Stimulated activated CD8-positive, alpha-beta memory T cell treated with anti-CD3 and anti-CD28 coated beads, Interleukin-7, amount 100 ng/mL, for 24 hours (primary cell): Measurements from ENCODE around the gene ACSL5.

Experiments used
- DNase-seq: peaks from one replicate; pipeline ENCODE4 v3.0.0-alpha.2; 2020; ENCODE audit warnings: low read depth

The ACSL5 gene, protein sequence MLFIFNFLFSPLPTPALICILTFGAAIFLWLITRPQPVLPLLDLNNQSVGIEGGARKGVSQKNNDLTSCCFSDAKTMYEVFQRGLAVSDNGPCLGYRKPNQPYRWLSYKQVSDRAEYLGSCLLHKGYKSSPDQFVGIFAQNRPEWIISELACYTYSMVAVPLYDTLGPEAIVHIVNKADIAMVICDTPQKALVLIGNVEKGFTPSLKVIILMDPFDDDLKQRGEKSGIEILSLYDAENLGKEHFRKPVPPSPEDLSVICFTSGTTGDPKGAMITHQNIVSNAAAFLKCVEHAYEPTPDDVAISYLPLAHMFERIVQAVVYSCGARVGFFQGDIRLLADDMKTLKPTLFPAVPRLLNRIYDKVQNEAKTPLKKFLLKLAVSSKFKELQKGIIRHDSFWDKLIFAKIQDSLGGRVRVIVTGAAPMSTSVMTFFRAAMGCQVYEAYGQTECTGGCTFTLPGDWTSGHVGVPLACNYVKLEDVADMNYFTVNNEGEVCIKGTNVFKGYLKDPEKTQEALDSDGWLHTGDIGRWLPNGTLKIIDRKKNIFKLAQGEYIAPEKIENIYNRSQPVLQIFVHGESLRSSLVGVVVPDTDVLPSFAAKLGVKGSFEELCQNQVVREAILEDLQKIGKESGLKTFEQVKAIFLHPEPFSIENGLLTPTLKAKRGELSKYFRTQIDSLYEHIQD

DNA sequence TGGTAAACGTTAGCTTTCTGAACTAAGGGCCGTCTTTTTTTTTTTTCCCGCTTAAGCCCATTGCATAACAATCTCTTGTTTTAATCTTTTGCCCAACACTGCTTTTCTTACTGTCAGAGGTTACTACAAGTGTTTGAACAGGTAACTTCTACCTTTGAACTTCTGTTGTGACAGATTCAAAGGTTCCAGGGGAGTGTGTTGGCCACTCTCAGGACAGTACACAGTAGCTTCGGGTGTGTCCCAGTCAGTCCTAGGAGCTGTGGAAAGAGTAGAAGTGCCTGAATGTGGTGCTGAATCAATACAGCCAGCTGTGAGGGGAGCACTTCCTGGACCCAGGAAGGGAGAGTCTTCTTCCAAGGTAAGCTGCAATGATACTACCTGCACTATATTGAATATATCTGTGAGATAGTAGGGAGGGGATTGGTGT, at the start of gene ACSL5:
ACSL5 (plus strand) TSS at position 205 of the 427 bp plus-strand sequence. CDS start 20,831 bp downstream, outside the sequence.
- no peak for DNase-seq

DNA sequence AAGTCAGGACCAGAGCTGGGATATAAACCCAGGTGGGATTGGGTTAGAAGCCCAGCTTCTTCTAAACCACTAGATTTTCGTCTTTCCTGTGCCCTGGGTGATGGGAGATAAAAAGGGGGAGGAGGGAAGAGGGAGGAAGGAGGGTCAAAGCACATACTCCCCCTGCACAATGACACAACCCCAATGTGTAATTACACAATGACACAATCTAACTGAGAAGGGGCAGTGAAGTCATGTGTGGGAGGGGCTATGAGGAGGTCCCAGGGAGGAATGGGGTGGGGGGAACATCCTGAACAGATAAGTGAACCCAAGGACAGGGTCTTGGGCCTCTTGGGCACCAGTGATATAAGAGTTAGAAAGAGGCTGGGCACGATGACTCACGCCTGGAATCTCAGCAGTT, 46.2 kb upstream of the ACSL5 start:
- DNase-seq, result no peak

- DNase-seq, result no peak
Measured at GRCh38 chr10:112330162-112330561, 43.8 kb upstream of the ACSL5 start.

- DNase-seq, result no peak
Measured at GRCh38 chr10:112330607-112331160, 43.2 kb upstream of the ACSL5 start.

DNA sequence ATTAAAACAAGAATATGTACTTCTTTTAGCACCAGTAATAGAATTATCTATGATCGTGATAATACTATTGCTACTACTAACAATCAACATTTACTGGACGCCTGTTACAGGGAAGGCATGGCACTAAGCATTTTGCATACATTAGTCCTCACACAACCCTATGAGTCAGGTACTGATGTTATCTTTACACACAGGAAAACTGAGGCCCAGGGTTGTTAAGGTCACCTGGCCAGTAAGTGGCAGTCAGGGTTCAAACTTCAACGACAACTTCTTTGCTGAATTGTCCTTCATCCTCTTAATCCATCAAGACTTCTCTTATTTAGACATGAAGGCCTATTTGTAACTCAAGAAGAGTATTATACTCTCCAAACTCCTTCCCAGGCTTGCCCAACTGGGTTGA, 41.9 kb upstream of the ACSL5 start:
- no peak for DNase-seq

DNA sequence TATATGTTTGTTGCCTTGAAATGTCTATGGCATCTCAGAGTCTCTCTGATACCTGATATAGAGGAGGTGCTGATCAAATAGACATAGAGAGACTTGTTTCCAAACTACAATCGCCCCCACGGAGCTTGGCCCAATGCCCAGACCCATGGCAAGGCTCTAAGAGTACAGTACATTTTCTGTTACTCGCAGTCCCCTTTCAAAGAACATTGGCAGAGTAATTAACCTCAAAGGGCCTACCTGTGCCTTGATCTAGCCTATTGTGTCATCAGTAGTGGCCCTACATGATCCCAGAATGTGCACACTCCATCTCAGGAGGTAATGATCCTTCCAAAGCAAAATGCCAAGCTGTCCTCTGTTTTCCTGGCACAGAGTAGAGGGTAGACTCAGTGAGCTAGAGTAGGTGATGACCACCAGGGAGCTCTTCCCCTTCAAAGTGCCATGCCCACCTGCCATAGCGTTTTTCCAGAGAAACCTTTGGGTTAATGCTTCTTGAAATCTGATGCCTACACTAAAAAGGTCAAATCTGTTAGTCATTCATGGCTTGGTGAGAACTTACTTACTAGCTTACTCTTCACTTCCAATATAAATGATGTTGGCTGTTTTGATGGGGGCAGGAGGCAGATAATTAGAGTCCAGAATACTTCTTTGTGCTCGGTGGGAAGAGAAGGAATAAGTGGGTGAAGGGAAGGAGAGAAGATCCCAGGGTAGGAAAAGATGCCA, 41.2 kb upstream of the ACSL5 start:
- DNase-seq, result no peak

DNA sequence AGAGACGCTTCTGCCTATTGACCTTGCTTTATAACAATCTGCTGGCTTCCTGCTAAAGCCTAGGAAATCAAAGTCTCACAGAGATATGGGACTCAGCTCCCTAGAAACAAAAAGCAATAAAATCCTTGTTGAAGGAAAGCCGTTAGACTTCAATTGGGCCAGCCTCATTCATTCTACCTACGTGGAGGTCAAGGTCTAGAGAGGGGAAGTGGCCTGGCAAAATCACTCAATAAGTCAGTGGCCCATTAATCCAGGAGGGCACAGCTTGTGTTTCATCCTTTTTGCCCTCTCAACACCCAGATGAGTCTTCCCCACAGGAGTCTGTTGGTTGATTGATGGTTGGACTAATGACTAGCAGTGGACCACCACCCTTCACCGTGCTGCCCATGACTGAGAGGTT, 40.5 kb upstream of the ACSL5 start:
- no peak for DNase-seq

DNA sequence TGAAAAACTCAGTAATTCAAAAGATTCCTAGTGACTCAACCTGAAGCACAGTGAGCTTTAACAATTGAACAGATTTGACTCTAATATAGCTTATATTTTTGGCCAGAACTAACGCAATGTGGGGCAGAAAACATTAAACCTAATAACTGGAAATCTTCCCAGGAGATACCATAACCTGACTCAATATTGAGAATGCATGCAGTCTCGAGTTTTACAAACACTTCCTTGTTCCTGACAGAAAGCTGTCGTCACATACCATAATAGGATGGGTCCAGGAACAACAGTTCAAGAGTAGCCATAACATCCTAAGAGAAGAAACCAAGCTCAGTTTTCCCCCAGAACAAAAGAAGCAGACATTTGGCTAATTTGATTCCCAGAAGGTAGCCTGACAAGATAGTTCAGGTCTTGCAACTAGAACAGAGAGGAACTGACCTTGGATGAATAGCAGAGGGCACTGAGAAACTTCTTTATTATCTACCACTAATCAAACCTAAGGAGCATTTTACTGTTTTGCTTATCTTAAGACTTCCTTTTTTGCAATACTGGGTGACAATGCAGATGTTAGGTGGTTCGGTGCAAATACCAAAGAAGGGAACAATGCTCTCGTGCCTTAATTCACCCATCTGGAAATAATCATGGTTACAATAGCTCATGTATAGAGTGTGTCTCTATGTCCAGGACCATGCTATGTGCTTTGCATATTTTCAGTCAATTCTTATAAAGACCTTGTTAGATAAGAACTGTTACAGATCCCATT, 38.6 kb upstream of the ACSL5 start:
- DNase-seq, result no peak

GRCh38 chr10:112335868-112336265, 38.0 kb upstream of the ACSL5 start:
- DNase-seq, result no peak

- no peak for DNase-seq
Measured at GRCh38 chr10:112336556-112337201, 37.2 kb upstream of the ACSL5 start.

- DNase-seq, result no peak
Measured at GRCh38 chr10:112338957-112339356, 35.0 kb upstream of the ACSL5 start.

GRCh38 chr10:112340601-112341000, 33.3 kb upstream of the ACSL5 start:
- no peak for DNase-seq

DNA sequence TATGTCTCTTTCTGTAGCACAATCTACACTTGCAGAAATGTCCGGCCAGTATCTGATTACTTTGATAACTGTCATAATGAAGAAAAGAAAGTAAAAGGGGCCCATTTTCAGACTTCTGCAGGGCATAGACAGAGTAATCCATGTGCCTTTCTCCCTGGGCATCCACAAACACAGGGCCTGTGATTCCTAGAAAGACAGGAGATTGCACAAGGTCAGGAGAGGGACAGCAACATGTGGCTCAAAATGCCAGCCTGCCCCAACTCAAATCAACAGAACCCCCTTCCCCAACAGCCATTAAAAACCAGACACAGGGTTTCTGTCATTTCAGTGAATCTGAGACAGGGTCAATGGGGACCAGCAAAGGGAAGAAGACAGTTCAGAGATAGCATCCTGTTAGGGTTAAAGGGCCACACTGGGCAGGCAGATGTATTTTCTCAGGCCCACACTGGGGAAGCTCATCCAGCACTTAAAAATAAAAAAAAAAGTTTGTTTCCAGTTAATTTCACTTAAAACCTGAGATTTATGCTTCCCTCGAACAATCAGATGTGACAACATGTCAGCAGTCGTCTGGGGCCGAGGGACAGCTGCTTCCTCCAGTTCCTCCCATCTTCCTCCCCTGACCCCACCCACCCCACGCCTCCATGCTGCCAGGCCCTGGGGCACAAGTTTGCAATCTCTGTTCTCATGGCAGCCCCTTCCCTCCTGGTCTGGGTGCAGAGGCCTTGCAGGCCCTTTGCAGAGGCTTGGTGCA, 30.7 kb upstream of the ACSL5 start:
- DNase-seq, result no peak

- DNase-seq, result no peak
Measured at GRCh38 chr10:112344261-112344660, 29.7 kb upstream of the ACSL5 start.

DNA sequence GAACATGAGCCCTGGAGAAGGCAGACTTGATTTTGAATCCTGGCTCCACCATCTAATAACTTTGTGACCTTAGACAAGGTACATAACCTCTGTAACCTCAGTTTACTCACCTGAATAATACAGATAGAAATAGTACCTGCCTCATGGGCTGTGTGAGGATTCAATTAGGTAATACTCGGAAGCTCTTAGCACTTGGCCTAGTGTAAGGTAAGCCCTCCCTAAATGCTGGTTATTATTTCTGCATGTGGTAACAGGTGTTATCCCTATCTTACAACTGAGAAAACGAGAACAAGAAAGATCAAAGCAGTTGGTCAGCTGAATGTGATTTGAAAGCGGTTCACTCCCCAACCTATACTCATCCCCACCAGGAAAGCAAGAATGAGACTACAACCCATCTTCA, 28.7 kb upstream of the ACSL5 start:
- DNase-seq, result no peak

DNA sequence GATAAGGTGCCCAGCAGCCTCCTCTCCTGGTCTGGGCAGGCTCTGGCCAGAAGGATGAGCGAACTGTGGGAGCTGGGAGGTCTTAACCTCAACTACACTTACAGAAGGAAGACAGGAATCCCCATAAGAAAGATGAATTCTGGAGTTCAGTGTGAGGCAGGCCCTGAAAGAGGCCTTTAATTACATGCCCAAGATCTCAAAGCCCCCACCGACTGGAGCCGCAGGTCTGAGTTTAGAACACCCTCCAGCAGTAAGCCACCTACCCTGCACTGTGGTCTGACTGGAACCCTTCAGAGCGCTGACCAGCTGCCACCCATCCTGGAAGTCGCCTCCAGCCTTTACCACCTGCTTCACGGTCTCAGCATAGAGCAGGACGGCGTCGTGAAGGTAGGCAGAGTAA, 28.2 kb upstream of the ACSL5 start:
- DNase-seq, result no peak

- no peak for DNase-seq
Measured at GRCh38 chr10:112346774-112347173, 27.1 kb upstream of the ACSL5 start.

- no peak for DNase-seq
Measured at GRCh38 chr10:112347709-112348671, 25.9 kb upstream of the ACSL5 start.

- no peak for DNase-seq
Measured at GRCh38 chr10:112348759-112349158, 25.2 kb upstream of the ACSL5 start.
